ENCODE results near the gene ABHD16B. TPM values are rescaled to one million over a fixed set of nuclear protein-coding genes. Genes with fewer than 3 reads are reported as not detected.
A peak's percentile ranks its signal among the peaks of the same experiment; 100 is the strongest.

Gene ABHD16B
- total and polyA plus RNA-seq, 2 of the 13 experiments (the other 11 are each of a cell fraction or from before 2014, with no cell fraction given): not detected

DNA sequence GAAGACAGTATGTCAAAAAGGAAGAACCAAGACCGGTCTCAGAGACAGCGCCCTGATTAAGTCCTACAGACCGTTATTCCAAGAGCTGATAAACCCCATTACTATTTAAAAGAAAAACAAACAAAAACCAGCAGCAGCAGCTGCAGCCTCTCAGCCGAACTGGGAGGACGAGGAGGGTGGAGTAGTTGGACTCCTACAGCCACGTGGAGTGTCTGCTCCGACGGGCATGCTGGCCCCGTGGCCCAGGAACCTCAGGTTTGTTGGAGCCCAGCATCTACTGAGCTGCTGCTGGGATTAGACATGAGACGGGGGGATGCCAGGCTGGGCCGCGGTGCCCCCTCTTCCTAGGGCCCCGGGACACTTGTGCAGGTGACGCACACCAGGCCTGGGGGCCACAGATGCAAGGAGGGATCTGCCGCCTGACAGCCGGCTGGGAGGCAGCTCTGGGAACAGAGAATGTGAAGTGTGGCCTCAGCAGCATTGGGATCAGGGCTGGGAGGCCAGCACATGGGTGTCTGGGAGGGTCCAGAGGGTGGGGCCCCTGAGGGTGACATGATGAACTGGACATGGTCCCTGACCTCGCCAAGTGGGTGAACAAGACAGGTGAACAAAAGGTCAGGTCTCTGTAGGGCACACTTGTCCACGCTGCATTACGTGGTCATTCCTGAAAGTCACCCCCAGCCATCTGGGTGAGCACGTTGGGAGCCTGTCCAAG lies 27.4 kb upstream of the ABHD16B start (continued):
- TF ChIP-seq ZNF607 (CRISPR knock-in tag; IDR thresholded peaks at IDR 0.05; ENCODE audit: borderline replicate concordance): no peak
- TF ChIP-seq, protein P1, sequence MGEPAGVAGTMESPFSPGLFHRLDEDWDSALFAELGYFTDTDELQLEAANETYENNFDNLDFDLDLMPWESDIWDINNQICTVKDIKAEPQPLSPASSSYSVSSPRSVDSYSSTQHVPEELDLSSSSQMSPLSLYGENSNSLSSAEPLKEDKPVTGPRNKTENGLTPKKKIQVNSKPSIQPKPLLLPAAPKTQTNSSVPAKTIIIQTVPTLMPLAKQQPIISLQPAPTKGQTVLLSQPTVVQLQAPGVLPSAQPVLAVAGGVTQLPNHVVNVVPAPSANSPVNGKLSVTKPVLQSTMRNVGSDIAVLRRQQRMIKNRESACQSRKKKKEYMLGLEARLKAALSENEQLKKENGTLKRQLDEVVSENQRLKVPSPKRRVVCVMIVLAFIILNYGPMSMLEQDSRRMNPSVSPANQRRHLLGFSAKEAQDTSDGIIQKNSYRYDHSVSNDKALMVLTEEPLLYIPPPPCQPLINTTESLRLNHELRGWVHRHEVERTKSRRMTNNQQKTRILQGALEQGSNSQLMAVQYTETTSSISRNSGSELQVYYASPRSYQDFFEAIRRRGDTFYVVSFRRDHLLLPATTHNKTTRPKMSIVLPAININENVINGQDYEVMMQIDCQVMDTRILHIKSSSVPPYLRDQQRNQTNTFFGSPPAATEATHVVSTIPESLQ (CRISPR knock-in tag; conservative IDR thresholded peaks at IDR 0.05): no peak
- no peak for TF ChIP-seq CHCHD3 (CRISPR knock-in tag; IDR thresholded peaks at IDR 0.05)
- no peak for TF ChIP-seq ZNF367 (CRISPR knock-in tag; IDR thresholded peaks at IDR 0.05; ENCODE audit: borderline replicate concordance)
- no peak for TF ChIP-seq ZNF816 (CRISPR knock-in tag; IDR thresholded peaks at IDR 0.05; ENCODE audit: borderline replicate concordance)
- TF ChIP-seq, protein P2, sequence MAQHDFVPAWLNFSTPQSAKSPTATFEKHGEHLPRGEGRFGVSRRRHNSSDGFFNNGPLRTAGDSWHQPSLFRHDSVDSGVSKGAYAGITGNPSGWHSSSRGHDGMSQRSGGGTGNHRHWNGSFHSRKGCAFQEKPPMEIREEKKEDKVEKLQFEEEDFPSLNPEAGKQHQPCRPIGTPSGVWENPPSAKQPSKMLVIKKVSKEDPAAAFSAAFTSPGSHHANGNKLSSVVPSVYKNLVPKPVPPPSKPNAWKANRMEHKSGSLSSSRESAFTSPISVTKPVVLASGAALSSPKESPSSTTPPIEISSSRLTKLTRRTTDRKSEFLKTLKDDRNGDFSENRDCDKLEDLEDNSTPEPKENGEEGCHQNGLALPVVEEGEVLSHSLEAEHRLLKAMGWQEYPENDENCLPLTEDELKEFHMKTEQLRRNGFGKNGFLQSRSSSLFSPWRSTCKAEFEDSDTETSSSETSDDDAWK (CRISPR knock-in tag; IDR thresholded peaks at IDR 0.05): no peak
- TF ChIP-seq, protein P3, sequence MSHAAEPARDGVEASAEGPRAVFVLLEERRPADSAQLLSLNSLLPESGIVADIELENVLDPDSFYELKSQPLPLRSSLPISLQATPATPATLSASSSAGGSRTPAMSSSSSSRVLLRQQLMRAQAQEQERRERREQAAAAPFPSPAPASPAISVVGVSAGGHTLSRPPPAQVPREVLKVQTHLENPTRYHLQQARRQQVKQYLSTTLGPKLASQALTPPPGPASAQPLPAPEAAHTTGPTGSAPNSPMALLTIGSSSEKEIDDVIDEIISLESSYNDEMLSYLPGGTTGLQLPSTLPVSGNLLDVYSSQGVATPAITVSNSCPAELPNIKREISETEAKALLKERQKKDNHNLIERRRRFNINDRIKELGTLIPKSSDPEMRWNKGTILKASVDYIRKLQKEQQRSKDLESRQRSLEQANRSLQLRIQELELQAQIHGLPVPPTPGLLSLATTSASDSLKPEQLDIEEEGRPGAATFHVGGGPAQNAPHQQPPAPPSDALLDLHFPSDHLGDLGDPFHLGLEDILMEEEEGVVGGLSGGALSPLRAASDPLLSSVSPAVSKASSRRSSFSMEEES (CRISPR knock-in tag; IDR thresholded peaks at IDR 0.05): no peak
- TF ChIP-seq ZNF782 (CRISPR knock-in tag; IDR thresholded peaks at IDR 0.05; ENCODE audit: borderline replicate concordance): 0 out of 2 replicates have a peak, but pooled peaks have one; percentile 73
- no peak for TF ChIP-seq MLLT10 (CRISPR knock-in tag; IDR thresholded peaks at IDR 0.05)
- TF ChIP-seq, protein P4, sequence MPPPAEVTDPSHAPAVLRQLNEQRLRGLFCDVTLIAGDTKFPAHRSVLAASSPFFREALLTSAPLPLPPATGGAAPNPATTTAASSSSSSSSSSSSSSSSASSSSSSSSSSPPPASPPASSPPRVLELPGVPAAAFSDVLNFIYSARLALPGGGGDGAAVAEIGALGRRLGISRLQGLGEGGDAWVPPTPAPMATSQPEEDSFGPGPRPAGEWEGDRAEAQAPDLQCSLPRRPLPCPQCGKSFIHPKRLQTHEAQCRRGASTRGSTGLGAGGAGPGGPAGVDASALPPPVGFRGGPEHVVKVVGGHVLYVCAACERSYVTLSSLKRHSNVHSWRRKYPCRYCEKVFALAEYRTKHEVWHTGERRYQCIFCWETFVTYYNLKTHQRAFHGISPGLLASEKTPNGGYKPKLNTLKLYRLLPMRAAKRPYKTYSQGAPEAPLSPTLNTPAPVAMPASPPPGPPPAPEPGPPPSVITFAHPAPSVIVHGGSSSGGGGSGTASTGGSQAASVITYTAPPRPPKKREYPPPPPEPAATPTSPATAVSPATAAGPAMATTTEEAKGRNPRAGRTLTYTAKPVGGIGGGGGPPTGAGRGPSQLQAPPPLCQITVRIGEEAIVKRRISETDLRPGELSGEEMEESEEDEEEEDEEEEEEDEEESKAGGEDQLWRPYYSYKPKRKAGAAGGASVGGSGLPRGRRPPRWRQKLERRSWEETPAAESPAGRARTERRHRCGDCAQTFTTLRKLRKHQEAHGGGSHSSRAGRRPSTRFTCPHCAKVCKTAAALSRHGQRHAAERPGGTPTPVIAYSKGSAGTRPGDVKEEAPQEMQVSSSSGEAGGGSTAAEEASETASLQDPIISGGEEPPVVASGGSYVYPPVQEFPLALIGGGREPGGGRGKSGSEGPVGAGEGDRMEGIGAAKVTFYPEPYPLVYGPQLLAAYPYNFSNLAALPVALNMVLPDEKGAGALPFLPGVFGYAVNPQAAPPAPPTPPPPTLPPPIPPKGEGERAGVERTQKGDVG (CRISPR knock-in tag; IDR thresholded peaks at IDR 0.05; ENCODE audit: borderline replicate concordance): no peak
- TF ChIP-seq YEATS2 (CRISPR knock-in tag; IDR thresholded peaks at IDR 0.05; ENCODE audit: borderline replicate concordance): peak; percentile 59
- TF ChIP-seq, protein P5, sequence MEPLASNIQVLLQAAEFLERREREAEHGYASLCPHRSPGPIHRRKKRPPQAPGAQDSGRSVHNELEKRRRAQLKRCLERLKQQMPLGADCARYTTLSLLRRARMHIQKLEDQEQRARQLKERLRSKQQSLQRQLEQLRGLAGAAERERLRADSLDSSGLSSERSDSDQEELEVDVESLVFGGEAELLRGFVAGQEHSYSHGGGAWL (CRISPR knock-in tag; IDR thresholded peaks at IDR 0.05): 0 out of 2 replicates have a peak, but pooled peaks have one; percentile 49
- no peak for TF ChIP-seq MATR3 (CRISPR knock-in tag; IDR thresholded peaks at IDR 0.05)
- TF ChIP-seq KDM5A (IDR thresholded peaks at IDR 0.05; ENCODE audit: borderline replicate concordance, low read length): no peak
- TF ChIP-seq XRCC5 (optimal IDR thresholded peaks at IDR 0.05; ENCODE audit: low read length): no peak
- TF ChIP-seq U2AF2 (IDR thresholded peaks at IDR 0.05; ENCODE audit: low read depth, low read length): no peak
- no peak for TF ChIP-seq JARID2 (CRISPR knock-in tag; IDR thresholded peaks at IDR 0.05; ENCODE audit: insufficient replicate concordance)
- TF ChIP-seq KAT2B (IDR thresholded peaks at IDR 0.05; ENCODE audit: borderline replicate concordance, low read depth, low read length): no peak
- TF ChIP-seq, protein P6, sequence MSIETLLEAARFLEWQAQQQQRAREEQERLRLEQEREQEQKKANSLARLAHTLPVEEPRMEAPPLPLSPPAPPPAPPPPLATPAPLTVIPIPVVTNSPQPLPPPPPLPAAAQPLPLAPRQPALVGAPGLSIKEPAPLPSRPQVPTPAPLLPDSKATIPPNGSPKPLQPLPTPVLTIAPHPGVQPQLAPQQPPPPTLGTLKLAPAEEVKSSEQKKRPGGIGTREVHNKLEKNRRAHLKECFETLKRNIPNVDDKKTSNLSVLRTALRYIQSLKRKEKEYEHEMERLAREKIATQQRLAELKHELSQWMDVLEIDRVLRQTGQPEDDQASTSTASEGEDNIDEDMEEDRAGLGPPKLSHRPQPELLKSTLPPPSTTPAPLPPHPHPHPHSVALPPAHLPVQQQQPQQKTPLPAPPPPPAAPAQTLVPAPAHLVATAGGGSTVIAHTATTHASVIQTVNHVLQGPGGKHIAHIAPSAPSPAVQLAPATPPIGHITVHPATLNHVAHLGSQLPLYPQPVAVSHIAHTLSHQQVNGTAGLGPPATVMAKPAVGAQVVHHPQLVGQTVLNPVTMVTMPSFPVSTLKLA (IDR thresholded peaks at IDR 0.05): no peak

All from HepG2 (cell line).